Muscle layer of colon (tissue), 2 donors: Measurements from ENCODE around the gene CCDC39.

Experiments
- H3K27ac ChIP-seq: one replicate; pipeline ENCODE4 v1.7.0; 2013; ENCODE audit warnings: low read depth, mild to moderate bottlenecking, low read length, moderate library complexity
- H3K27me3 ChIP-seq, 2 donors: one replicate each; pipeline ENCODE4 v1.7.0; 2013; ENCODE audit warnings: low read length in 2 of 2, mild to moderate bottlenecking in 2 of 2; ENCODE audit not compliant: insufficient read depth in 2 of 2, control insufficient read depth in 1 of 2
- H3K36me3 ChIP-seq: one replicate; pipeline ENCODE4 v1.7.0; 2013; ENCODE audit warnings: mild to moderate bottlenecking, low read length; ENCODE audit not compliant: insufficient read depth
- H3K4me1 ChIP-seq: one replicate; pipeline ENCODE4 v1.7.0; 2013; ENCODE audit warnings: mild to moderate bottlenecking, low read length; ENCODE audit not compliant: insufficient read depth
- H3K4me3 ChIP-seq, 2 donors: one replicate each; pipeline ENCODE4 v1.7.0; 2013; ENCODE audit warnings: low read length in 2 of 2, low read depth in 1 of 2, mild to moderate bottlenecking in 1 of 2, moderate library complexity in 1 of 2
- H3K9ac ChIP-seq: one replicate; pipeline ENCODE4 v1.7.0; 2013; ENCODE audit warnings: low read length
- H3K9me3 ChIP-seq: one replicate; pipeline ENCODE4 v1.7.0; 2013; ENCODE audit warnings: mild to moderate bottlenecking, low read length
- donor health status: abdominal sarcoma.
- donor health status: Adenocarcinoma of cecum.

CCDC39 gene

DNA sequence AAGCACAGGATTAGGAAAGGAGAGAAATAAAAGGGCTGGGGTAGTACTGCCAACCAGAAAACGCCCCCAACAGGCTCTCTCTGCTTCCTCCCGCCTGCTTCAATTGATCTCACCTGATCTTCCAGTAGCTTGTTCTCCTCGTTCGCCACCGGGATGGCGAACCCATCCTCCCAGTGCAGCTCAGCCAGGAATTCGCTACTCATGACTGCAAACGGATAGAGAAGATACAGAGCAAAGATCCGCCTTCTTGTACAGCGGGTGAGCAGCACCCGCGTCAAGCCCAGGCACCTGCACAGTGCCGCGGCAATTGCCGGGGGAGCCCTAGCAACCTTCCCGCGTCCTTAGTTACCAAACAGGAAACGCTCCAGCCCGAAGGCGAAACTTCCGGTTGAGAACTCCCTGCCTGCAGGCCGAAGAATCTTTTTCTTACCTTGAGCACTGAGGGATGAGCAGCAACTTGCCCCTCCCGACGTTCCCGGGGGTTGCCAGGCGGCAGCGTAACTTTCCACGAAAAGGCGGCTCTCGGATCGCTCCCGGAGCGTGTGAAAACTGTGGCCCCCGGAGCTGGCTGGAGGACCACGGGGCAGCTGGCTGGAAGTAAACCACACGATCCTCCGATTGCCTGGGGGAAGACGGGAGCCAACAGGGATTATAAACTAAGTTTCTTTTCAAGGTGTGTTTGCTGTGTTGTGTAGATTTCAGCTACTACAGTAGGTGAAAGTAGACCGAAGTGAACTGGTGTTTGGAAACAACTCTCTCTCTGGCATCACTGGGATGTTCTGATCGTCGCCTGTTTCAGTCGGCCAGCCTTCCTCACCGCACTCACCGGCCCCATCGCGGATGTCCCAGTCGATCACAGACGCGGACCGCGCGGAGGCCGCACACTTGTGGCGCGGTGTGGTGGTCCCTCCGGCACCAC is at the start of gene CCDC39:
TSS of gene CCDC39 (minus strand) at position 312 of the 919 bp plus-strand sequence. CDS start at position 203, 109 bp downstream.
- Histone ChIP-seq H3K27me3 (peaks cover 11 to 16% of the 10 kb centered on the region in 2 donors), H3K9me3 (no peaks in the 10 kb centered on the region), H3K27ac (no peak within 1 kb of the TSS), H3K4me3 (peak within 1 kb of the TSS; percentile 53 to 57), H3K4me1 (peaks cover 8% of the 10 kb centered on the region), H3K36me3 (no peaks in the 10 kb centered on the region), H3K9ac (no peak within 1 kb of the TSS)

DNA sequence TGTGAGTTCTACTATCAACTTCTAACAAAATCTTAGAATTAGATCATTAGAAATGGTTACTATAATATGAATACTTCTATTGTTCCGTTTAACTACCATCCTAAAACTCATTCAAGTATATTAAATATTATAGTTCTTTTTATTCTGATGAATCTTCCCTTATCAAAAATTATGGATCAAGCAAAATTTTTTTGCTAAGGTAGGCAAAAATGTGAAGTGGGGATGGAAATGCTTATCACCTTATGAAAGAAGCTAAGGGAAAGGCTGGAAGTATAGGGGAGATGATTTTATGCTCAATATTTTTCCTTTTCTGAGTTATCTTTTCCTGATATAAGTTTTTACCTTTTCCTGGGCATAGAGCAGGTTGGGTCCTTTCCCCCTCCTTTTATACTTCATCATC is 40.7 kb upstream of the CCDC39 start:
- no peaks in the 10 kb centered on the region for H3K4me1 ChIP-seq
- H3K36me3 ChIP-seq: no peaks in the 10 kb centered on the region
- no peak overlapping the region for H3K27ac ChIP-seq
- no peak overlapping the region for H3K9ac ChIP-seq
- H3K4me3 ChIP-seq: no peak overlapping the region
- H3K9me3 ChIP-seq: no peaks in the 10 kb centered on the region
- H3K27me3 ChIP-seq: no peaks in the 10 kb centered on the region

DNA sequence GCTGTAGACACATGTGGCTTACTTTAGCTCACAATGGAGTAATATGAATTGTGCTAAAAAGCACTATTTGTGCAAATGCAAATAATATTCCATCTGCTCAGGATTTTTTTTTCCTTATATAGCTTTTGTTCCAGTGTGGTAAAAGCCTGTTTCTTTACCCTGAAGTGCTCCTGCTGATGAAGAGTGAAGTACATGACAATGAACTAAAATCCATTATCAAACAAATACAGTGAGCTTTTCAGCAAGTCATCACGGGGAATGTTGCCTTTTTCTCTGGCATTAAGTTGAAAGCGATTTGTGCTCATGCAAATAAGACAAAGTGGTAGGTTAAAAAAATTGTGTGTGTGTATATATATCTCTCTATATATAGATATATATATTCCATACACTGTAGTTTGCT is 28.6 kb upstream of the CCDC39 start:
- no peaks in the 10 kb centered on the region for H3K36me3 ChIP-seq
- no peaks in the 10 kb centered on the region for H3K4me1 ChIP-seq
- no peak overlapping the region for H3K4me3 ChIP-seq
- H3K27me3 ChIP-seq: no peaks in the 10 kb centered on the region
- no peak overlapping the region for H3K27ac ChIP-seq
- no peaks in the 10 kb centered on the region for H3K9me3 ChIP-seq
- H3K9ac ChIP-seq: no peak overlapping the region

DNA sequence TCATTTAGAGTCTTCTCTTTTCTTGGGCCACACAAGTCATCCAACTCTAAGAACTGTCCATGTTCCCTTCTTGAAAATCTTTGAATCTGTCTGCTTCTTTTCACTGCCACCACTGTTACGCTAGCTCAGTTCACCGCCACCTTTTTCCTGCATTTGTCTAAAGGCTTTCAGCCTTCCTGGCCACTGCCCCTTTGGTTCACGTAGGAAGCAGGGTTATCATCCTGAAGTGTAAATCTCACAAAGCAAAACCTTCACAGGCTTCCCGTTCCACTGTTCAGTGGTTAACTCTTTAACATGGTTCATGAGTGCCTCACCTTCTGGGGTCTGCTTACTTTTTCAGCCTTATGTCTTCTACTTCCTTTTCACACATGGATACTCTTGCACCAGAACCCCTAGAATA is 26.3 kb upstream of the CCDC39 start:
- Histone ChIP-seq H3K4me1 (no peaks in the 10 kb centered on the region), H3K27me3 (no peaks in the 10 kb centered on the region), H3K9ac (no peak overlapping the region), H3K9me3 (no peaks in the 10 kb centered on the region), H3K36me3 (no peaks in the 10 kb centered on the region), H3K4me3 (no peak overlapping the region), H3K27ac (no peak overlapping the region)

DNA sequence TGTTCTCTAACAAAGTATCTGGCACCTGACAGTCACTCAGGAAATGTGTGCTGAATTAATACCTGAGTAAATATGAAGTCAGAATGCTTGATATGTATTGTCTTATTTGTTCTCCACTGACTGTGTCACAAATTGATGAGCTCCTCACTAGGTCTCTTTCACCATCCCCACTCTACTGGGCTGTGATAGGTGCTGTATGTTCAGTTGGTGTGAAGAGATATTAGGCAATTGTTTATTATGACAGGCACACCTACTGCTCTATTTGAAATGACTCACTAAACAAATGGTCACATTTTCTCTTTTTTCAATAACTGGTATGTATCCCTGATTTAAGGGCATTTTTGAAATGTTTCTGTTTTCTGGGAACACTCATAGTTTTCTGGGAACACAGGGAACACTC is 25.2 kb upstream of the CCDC39 start:
- no peak overlapping the region for H3K27ac ChIP-seq
- no peaks in the 10 kb centered on the region for H3K4me1 ChIP-seq
- H3K9me3 ChIP-seq: no peaks in the 10 kb centered on the region
- H3K27me3 ChIP-seq: no peaks in the 10 kb centered on the region
- no peak overlapping the region for H3K9ac ChIP-seq
- no peaks in the 10 kb centered on the region for H3K36me3 ChIP-seq
- no peak overlapping the region for H3K4me3 ChIP-seq

DNA sequence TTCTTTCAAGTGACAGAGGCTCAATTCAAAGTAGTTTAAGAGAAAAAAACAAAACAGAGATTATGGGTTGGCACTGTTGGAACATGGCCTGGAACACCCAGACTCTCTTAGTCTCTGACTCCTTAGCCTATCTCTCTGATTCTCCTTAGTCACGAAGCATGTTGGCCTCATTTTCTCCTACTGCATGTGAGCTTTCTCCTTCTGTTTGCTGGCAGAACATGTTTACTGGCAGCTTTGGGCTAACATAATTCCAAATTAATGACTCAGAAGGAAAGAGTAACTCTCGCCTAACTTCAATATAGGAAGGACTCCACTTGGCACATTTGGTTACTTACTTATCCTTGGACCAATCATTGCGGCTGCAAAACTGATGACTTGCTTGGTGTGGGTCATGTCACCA is 21.7 kb upstream of the CCDC39 start:
- Histone ChIP-seq H3K9ac (no peak overlapping the region), H3K27ac (no peak overlapping the region), H3K27me3 (no peaks in the 10 kb centered on the region), H3K4me3 (no peak overlapping the region), H3K36me3 (no peaks in the 10 kb centered on the region), H3K4me1 (no peaks in the 10 kb centered on the region), H3K9me3 (no peaks in the 10 kb centered on the region)

DNA sequence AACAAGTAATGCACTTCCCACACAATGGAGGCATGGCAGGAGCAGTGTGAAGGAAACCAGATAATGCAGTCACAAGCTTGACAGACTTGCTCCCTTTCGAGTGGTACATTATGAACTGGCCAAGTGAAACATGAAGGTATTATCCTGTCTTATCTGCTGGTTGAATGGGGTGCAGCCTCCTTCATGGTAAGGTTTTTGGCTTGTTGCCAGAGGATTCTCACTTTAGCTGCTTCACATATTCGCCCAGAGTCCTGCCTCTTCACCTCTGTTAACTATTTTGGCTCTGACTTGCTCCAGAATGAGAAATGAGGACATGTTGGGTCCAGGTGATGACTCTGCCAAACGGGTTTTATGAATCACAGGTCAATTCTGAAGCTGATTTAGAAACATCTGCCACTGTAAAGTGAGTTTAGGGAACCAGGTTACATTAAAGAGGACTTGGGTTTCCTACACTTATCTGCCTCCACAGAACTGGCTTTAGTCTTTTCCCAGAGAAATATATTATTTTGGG is 19.5 kb upstream of the CCDC39 start:
- Histone ChIP-seq H3K9ac (no peak overlapping the region), H3K4me1 (no peaks in the 10 kb centered on the region), H3K27ac (no peak overlapping the region), H3K27me3 (no peaks in the 10 kb centered on the region), H3K36me3 (no peaks in the 10 kb centered on the region), H3K9me3 (no peaks in the 10 kb centered on the region), H3K4me3 (no peak overlapping the region)

DNA sequence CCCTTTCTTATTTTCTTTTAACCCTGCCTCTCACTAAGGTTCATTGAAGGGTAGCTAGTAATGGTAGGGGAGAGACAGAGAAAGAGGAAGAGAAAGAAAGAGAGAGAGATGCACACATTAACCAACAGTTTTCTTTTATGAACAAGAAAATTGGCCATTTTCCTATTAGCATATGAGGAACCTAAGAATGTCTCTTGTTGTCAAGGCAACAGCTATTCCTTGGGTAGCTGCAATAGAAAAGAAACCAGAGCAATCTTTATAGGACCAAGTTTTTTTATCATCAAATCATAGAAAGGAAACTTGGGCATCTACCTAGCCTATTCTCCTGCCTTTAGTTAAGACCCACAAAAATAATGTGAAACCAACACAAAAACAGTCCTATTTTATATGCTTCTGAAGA is 15.0 kb upstream of the CCDC39 start:
- Histone ChIP-seq H3K4me1 (no peaks in the 10 kb centered on the region), H3K9ac (no peak overlapping the region), H3K4me3 (no peak overlapping the region), H3K27ac (no peak overlapping the region), H3K9me3 (no peaks in the 10 kb centered on the region), H3K27me3 (no peaks in the 10 kb centered on the region), H3K36me3 (no peaks in the 10 kb centered on the region)

DNA sequence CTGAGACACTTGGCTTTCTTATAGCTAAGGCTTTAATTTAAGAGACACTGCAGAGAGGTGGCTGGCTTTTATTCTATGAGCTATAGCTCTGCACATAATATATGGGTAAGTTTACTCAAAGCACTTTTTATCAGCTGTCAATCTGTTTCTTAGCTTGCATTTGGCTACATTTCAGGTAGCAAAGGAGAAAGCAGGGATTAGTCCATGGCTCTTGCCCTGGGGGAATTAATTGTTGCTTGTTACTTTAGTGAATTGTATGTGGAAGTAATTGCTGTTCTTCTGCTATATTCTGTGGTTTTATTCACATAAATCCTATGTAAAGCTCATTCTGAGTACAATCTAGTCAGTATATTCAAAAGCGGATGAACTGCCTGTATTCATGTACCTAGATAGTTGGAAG is 14.4 kb upstream of the CCDC39 start:
- Histone ChIP-seq H3K4me3 (no peak overlapping the region), H3K36me3 (no peaks in the 10 kb centered on the region), H3K9me3 (no peaks in the 10 kb centered on the region), H3K4me1 (no peaks in the 10 kb centered on the region), H3K27ac (no peak overlapping the region), H3K9ac (no peak overlapping the region), H3K27me3 (no peaks in the 10 kb centered on the region)

DNA sequence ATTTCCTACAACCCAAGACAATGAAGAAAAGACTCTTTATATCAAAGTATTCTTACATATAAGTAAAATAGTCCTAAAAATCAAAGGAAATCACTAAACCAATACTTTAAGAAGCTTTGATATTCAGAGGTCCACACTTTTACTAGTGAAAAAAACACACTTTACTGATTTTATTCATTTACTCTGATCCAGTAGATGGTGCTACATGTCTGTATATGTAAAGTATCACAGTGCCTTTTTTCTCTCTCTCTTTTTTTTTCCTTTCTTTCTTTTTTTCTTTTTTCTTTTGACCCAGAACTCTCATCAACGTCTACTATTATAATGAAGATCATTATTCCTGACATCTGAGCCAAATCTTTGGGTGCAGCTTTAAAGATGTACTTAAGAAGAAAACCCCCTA is 10.8 kb upstream of the CCDC39 start:
- no peaks in the 10 kb centered on the region for H3K36me3 ChIP-seq
- H3K9me3 ChIP-seq: no peaks in the 10 kb centered on the region
- H3K9ac ChIP-seq: no peak overlapping the region
- H3K27me3 ChIP-seq: no peaks in the 10 kb centered on the region
- H3K4me3 ChIP-seq: no peak overlapping the region
- H3K4me1 ChIP-seq: no peaks in the 10 kb centered on the region
- H3K27ac ChIP-seq: no peak overlapping the region

DNA sequence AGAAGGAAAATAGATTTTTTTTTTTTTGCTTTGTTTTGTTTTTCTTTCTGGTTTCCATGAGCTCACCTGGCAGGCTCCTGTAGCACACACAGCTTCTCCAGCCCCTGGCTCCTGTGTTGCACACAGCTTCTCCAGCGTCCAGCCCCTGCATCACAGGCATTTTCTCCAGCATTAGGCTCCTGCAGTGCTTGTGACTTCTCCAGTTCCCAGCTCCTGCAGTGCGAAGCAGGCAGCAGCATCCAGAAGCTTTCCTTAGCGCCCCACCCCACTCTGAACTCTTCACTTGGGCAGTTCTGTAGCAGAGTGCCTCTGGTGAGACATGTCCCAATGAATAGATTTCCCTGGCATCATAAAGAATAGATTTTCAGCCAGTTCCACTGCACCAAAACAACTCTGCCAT is 5.5 kb upstream of the CCDC39 start:
- Histone ChIP-seq H3K4me3 (no peak overlapping the region), H3K36me3 (no peaks in the 10 kb centered on the region), H3K9me3 (no peaks in the 10 kb centered on the region), H3K27ac (no peak overlapping the region), H3K27me3 (peaks cover 0 to 5% of the 10 kb centered on the region in 2 donors), H3K4me1 (peaks cover 4% of the 10 kb centered on the region), H3K9ac (no peak overlapping the region)

DNA sequence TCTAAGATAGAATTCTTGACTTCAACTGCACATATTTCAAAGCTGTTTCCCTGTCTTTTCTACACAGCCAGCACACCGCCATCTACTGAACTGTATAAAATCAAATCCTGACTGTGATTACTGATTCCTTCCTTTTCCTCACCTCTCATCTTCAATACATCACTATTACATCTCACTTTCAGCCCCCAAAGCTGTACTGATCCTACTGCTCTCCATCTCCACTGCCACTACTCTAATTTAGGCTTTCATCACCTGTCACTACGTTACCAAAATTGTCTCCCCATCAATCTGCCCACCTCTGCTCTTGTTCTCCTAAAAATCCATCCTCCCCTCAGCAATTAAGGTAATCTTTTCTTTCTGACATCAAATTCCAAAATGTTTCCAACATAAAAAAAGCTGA is 4.5 kb upstream of the CCDC39 start:
- no peaks in the 10 kb centered on the region for H3K9me3 ChIP-seq
- H3K27me3 ChIP-seq: peaks cover 5 to 6% of the 10 kb centered on the region in 2 donors
- H3K4me3 ChIP-seq: no peak overlapping the region
- no peak overlapping the region for H3K27ac ChIP-seq
- H3K4me1 ChIP-seq: peaks cover 7% of the 10 kb centered on the region
- H3K36me3 ChIP-seq: no peaks in the 10 kb centered on the region
- H3K9ac ChIP-seq: no peak overlapping the region
